Fibroblast of pulmonary artery (primary cell): ENCODE results near the gene NIT2.

ENCODE experiments used
- DNase-seq: peaks from one replicate; pipeline ENCODE4 v3.0.0-alpha.2; 2010; ENCODE audit warnings: low read depth
- H3K4me3 ChIP-seq: replicated peaks from 2 replicates; pipeline ENCODE4 v1.5.1; 2011; ENCODE audit warnings: low read depth, mild to moderate bottlenecking, control low read depth, low read length, moderate library complexity
- CTCF ChIP-seq: IDR thresholded peaks from 2 replicates; pipeline ENCODE4 v1.5.1; 2011; ENCODE audit warnings: mild to moderate bottlenecking, control low read depth, low read length, inconsistent platforms; ENCODE audit errors: missing control alignments

NIT2 gene

DNA sequence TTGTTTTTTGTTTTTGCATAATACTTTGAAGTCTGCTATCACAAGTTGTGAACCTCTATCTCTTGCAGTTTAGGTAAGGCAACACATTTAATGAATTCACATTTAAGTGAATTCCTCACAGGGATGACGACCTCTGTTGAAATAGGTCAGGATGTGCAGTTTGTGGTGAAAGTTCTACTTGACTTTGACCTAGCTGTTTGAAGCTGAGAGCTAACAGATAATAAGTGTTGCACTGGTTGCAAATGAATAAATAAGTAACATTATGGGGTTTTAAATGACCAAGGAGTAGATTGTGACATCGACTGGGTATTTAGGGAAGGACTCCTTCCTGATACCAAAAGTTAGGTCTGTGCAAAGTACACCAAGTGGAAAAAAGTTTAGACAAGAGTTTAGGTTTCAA is 23.9 kb downstream of the NIT2 start:
- no peak for DNase-seq
- no peak for TF ChIP-seq CTCF
- no peak overlapping the region for H3K4me3 ChIP-seq

DNA sequence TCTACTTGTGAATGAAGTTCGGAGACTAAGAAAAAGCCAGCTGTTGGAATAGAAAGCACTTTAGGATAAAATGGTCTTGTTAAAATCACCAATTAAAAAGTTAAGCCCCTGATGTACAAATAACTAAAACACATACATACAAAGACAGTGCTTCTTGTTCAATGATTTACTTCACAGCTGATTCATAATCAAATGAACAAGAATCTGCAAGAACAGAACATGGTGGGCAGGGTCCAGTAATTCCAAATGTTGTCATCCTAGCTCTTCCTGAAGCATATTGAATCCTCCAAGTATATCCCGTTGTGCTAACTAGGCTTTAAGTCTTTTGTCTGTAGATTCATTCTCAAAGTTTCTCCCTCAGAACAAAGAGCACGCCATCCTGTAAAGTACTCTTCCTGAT is 24.5 kb downstream of the NIT2 start:
- DNase-seq = no peak
- TF ChIP-seq CTCF = no peak
- no peak overlapping the region for H3K4me3 ChIP-seq

DNA sequence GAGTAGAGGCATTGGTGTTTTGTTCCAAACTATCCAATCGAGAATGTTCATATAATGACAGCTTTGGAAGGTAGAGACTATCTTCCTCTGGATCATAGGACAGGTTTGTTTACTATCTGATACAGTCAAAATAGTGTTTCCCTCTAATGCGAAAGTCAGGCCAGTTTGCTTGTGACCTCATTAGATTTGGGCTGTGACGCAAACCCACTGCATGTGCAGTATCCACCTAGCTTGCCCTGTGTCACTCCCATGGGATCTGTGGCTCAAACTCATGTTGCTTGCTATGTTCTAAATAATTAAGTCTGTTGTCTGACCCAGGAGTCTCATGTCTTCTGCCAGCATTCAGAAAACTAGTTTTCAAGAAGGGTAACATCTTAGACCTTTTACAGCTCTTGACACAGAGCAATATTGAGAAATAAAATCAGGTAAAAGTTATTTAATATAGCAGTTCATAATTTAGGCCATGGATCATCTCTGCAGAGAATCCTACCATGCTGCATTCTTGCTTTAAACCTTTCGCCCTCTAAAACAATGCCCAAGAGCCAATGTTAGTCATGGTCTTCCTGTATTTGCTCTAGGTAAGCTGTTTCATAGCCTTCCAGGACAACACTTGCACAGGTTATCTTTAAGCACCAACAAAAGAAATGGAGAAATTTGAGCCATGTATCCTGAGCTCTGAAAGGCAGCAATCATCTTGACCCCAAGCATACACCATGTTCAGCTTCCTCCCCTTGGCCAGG is 26.4 kb downstream of the NIT2 start:
- TF ChIP-seq CTCF = no peak
- no peak for DNase-seq
- H3K4me3 ChIP-seq = no peak overlapping the region

DNA sequence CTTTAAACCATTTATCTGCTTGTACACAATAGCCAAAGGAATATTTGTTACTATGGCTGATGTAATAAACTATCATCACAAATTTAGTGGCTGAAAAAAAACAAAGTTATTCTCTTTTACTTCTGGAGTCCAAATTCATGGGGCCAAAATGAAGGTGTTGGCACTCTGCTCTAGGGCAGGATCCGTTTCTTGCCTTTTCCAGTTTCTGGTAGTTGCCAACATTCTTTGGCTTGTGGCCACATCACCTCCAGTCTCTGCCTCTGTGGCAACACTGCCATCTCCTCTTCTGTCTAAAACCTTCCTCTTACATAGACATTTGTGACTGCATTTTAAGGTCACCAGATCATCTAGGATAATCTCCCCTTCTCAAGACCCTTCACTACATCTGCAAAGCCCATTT is 27.3 kb downstream of the NIT2 start:
- no peak for TF ChIP-seq CTCF
- H3K4me3 ChIP-seq = no peak overlapping the region
- DNase-seq = no peak

DNA sequence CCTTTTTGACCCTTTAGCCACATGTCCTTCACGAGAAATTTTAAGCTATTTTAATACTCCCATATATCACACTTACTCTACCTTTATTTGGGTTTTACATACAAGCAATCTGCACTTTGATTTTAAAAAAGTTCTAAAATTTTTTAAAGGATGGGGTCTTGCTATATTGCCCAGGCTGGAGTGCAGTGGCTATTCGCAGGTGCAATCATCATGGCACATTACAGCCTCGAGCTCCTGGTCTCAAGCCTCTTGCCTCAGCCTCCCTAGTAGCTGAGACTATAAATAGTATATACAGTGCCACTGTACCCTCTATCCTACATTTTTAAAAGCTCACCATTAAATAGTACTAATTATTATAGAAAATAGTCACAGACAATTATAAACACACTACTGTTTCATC is 29.9 kb downstream of the NIT2 start:
- TF ChIP-seq CTCF = no peak
- no peak overlapping the region for H3K4me3 ChIP-seq
- DNase-seq = no peak

- no peak overlapping the region for H3K4me3 ChIP-seq
- no peak for TF ChIP-seq CTCF
- DNase-seq = no peak
Measured at GRCh38 chr3:100366424-100366823, 31.9 kb downstream of the NIT2 start.

GRCh38 chr3:100368441-100368840 is 33.9 kb downstream of the NIT2 start:
- DNase-seq = no peak
- TF ChIP-seq CTCF = no peak
- H3K4me3 ChIP-seq = no peak overlapping the region
